Upper lobe of right lung (tissue), 1 donor: Measurements from ENCODE around the gene INS. TPM values are rescaled to one million over a fixed set of nuclear protein-coding genes. Genes with fewer than 3 reads are reported as not detected.

Experiments
- ATAC-seq: fragments of 200-7000 bp; cut with Tn5 transposase; one replicate; pipeline ENCODE4 v1.9.1; 2020; ENCODE audit warnings: mild to moderate bottlenecking, moderate library complexity
- DNase-seq: peaks from one replicate; pipeline ENCODE4 v3.0.0-alpha.2; 2020
- H3K27ac ChIP-seq: fragments of 200-600 bp; one replicate; pipeline ENCODE4 v1.8.0; 2022
- H3K27me3 ChIP-seq: fragments of 200-600 bp; one replicate; pipeline ENCODE4 v1.8.0; 2022; ENCODE audit warnings: mild to moderate bottlenecking
- H3K36me3 ChIP-seq: fragments of 200-600 bp; one replicate; pipeline ENCODE4 v1.8.0; 2022
- H3K4me1 ChIP-seq: fragments of 200-600 bp; one replicate; pipeline ENCODE4 v1.8.0; 2022
- H3K4me3 ChIP-seq: fragments of 200-600 bp; one replicate; pipeline ENCODE4 v1.8.0; 2022; ENCODE audit warnings: mild to moderate bottlenecking
- H3K9me3 ChIP-seq: fragments of 200-600 bp; one replicate; pipeline ENCODE4 v1.8.0; 2022
- CTCF ChIP-seq: fragments of 200-600 bp; IDR thresholded peaks from one replicate; pipeline ENCODE4 v1.8.0; 2022; ENCODE audit warnings: antibody characterized with exemption
- intact Hi-C: fragments of 100-400 bp; cut with DNase I; formaldehyde crosslinking; loops from one replicate; pipeline ENCODE4 v1.11.0; 2022
- total RNA-seq: library from RNA; stranded (reverse); fragmentation: NEBNext Ultra II Directional; extraction: Animal tissue kit (Norgen Biotek cat#: 25700); gene quantifications from one replicate; pipeline ENCODE4 v1.2.1, GENCODE V29; 2021
- donor health status: DM: no; HTN: yes; CAD: no; lungs with severe emphysema.

Gene INS
- total RNA-seq, 1 donor from 2014 or later: not detected

GRCh38 chr11:2171591-2172003, 10.6 kb upstream of the INS start, which contains the start of gene TH:
TSS of gene TH (minus strand) at chr11:2171815. CDS start at chr11:2171786, 29 bp downstream.
- Histone ChIP-seq H3K9me3 (no peaks in the 10 kb centered on the region), H3K27ac (no peak within 1 kb of the TSS), H3K4me1 (no peaks in the 10 kb centered on the region), H3K4me3 (no peak within 1 kb of the TSS), H3K36me3 (no peaks in the 10 kb centered on the region), H3K27me3 (peaks cover 25% of the 10 kb centered on the region)
- no peak for TF ChIP-seq CTCF
- DNase-seq: no peak
- intact Hi-C loops: no loop called here
- no peak for ATAC-seq

DNA sequence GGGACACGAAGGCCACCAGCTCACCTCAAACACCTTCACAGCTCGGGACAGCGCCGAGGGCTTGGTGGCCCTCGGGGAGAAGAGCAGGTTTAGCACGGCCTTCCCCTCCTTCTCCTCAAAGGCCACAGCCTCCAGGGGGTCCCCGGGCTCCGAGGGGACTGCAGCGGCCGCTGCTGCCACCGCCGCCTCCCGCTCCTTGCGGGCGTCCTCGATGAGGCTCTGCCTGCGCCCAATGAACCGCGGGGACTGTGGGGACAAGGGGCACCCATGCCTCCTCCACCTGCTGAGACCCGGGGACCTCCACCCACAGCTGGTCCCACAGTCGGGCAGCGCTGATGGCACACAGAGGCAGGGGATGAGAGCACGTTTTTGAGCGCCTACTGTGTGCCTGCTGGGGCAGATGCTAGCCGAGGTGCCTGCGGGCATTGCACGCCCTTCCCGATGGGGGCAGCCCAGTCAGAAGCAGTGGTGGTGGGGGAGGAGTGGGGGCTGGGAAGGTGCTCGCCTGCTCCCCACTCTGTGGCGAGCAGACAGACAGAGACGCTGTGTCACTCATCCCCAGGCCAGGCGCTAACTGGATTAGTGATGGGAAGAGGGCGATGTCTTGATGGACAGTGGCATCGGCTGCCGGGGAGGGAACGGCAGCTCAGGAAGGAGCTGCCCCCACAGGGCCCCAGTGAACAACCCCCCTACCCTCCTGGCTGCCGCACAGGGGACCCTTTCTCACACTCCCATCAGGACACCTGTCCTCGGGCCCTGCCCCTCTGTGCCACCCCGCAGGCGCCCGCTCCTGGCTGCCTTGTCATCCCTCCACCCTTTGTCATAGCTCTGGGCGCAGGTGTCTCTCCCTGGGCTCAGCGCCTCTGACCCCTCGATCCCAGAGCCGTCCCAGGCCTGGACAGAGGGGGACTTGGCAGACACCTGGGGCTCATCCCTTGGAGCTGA, 8.9 kb upstream of the INS start:
- H3K4me3 ChIP-seq: no peak overlapping the region
- intact Hi-C loops: no loop called here
- H3K9me3 ChIP-seq: no peaks in the 10 kb centered on the region
- no peak overlapping the region for H3K27ac ChIP-seq
- ATAC-seq: no peak
- TF ChIP-seq CTCF: no peak
- peaks cover 40% of the 10 kb centered on the region for H3K27me3 ChIP-seq
- peaks cover 3% of the 10 kb centered on the region for H3K4me1 ChIP-seq
- no peaks in the 10 kb centered on the region for H3K36me3 ChIP-seq
- no peak for DNase-seq

DNA sequence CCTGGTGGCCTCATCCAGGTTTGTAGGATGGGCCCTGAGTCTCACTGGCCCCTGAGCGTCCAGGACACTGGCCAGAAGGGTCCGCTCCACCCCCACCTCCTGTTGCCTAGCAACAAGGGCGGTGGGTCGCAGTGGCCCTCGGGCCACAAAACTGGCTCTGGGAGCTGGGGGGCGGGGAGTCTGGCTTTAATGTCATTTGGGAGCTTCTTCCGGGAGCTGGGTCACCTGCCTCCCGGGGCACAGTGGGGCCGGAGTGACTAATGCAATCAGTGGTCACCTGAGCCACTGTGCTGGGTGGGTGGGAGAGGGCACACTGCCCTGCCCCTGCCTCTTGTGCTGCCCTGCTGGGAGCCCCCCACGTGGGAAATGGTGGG, 8.0 kb upstream of the INS start:
- no peaks in the 10 kb centered on the region for H3K9me3 ChIP-seq
- no peak for DNase-seq
- no peak overlapping the region for H3K4me3 ChIP-seq
- H3K27me3 ChIP-seq: peaks cover 40% of the 10 kb centered on the region
- intact Hi-C loops: no loop called here
- peaks cover 3% of the 10 kb centered on the region for H3K4me1 ChIP-seq
- H3K27ac ChIP-seq: no peak overlapping the region
- TF ChIP-seq CTCF: no peak
- H3K36me3 ChIP-seq: no peaks in the 10 kb centered on the region
- ATAC-seq: no peak

DNA sequence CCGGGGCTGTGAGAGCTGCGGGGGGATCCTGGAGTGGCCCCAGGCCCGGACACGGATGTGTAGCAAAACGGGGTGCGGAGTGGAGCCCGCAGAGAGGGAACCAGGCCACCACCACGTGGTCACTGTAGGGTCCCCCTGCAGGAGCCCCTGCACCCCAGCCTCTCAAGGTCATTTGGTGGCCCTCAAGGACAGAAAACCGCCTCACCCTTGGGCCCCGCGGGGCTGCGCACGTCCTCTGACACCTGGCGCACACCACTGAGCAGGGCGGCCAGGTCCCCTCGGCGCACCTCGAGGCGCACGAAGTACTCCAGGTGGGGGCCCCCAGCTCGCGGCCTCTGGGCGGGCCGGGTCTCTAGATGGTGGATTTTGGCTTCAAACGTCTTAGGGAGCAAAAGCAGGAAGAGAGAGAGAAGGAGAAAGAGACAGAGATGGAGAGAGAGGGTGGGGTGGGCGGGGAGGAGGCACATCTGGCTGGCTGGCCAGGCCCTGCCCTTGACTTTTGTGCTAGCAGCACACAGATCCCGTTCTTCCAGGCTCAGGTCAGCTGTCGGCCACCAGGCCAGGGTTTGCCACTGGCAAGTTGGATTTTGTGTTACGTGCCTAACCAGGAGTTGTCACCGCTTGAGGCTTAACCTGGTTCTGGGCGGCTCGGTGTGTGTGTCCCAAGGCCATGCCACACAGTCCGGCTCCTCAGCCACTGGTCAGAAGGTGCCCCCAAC, 7.4 kb upstream of the INS start:
- no peak overlapping the region for H3K27ac ChIP-seq
- H3K9me3 ChIP-seq: no peaks in the 10 kb centered on the region
- DNase-seq (no peak), ATAC-seq (no peak)
- no peak for TF ChIP-seq CTCF
- H3K4me3 ChIP-seq: no peak overlapping the region
- intact Hi-C loops: no loop called here
- no peaks in the 10 kb centered on the region for H3K36me3 ChIP-seq
- peaks cover 40% of the 10 kb centered on the region for H3K27me3 ChIP-seq
- H3K4me1 ChIP-seq: peaks cover 3% of the 10 kb centered on the region

GRCh38 chr11:2167141-2168045, 6.4 kb upstream of the INS start:
- TF ChIP-seq CTCF: no peak
- peaks cover 42% of the 10 kb centered on the region for H3K27me3 ChIP-seq
- H3K27ac ChIP-seq: no peak overlapping the region
- H3K4me1 ChIP-seq: peaks cover 3% of the 10 kb centered on the region
- intact Hi-C loops: no loop called here
- H3K36me3 ChIP-seq: no peaks in the 10 kb centered on the region
- no peak overlapping the region for H3K4me3 ChIP-seq
- no peaks in the 10 kb centered on the region for H3K9me3 ChIP-seq
- DNase-seq: no peak
- ATAC-seq: no peak
